Body of pancreas (tissue), 4 donors: ENCODE data around the gene CARD14.

ENCODE experiments used
- CTCF ChIP-seq, 7 experiments: fragments of 450-650 bp in 4 of 7; fragments of 200-600 bp in 3 of 7; sonication (generic) in 3 of 7; IDR thresholded peaks; one replicate each; pipeline ENCODE4 v1.5.1; 2016 to 2019; ENCODE audit warnings: antibody characterized with exemption in 7 of 7
- POLR2A ChIP-seq, 3 donors: fragments of 450-650 bp; IDR thresholded peaks; one replicate each; pipeline ENCODE4 v1.6.1; 2016; ENCODE audit warnings: antibody characterized with exemption in 3 of 3, mild to moderate bottlenecking in 2 of 3

- no peak for TF ChIP-seq POLR2A (IDR thresholded peaks at IDR 0.05)
- no peak for TF ChIP-seq CTCF (IDR thresholded peaks at IDR 0.05)
Measured at GRCh38 chr17:80182118-80182844, 12.5 kb downstream of the CARD14 start.
